Stimulated activated CD8-positive, alpha-beta memory T cell treated with anti-CD3 and anti-CD28 coated beads, Interleukin-15, amount 100 ng/mL, for 4 hours (primary cell): Measurements from ENCODE around the gene INO80E.
A peak's percentile ranks its signal among the peaks of the same experiment; 100 is the strongest.

Source experiments
- DNase-seq, 2 donors: peaks; one replicate each; pipeline ENCODE4 v3.0.0-alpha.2; 2020; ENCODE audit warnings: low read depth in 2 of 2

Gene INO80E

DNA sequence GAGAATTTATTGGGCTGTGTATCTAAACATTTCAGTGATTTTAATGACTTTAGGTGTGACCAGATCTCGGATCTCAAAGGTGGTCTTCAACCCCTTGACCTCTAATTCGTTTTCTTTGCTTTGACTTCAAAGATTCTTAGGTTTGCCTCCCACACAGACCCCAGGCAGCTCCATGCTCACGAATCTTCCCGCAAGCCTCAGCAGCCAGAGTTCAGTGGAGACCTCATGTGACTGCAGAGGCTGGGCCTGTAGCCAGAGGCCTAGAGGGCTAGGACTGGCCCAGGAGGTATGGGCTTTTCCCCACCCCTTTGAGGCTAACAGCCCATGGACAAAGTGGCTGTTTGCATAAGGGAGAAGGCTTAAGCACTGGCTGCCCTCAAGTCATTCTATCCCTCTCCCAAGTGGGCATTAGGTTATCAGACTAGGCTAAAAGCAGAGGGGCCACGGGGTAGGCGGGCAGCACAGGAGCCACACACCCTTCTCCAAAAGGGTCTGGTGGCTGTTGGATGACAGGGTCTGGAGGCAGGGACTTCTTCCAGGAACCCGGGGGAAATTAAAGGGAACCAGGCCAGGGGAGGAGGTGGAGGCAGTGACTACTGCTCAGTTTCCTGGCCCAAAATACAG, 3.6 kb upstream of the INO80E start:
- no peak for DNase-seq

DNA sequence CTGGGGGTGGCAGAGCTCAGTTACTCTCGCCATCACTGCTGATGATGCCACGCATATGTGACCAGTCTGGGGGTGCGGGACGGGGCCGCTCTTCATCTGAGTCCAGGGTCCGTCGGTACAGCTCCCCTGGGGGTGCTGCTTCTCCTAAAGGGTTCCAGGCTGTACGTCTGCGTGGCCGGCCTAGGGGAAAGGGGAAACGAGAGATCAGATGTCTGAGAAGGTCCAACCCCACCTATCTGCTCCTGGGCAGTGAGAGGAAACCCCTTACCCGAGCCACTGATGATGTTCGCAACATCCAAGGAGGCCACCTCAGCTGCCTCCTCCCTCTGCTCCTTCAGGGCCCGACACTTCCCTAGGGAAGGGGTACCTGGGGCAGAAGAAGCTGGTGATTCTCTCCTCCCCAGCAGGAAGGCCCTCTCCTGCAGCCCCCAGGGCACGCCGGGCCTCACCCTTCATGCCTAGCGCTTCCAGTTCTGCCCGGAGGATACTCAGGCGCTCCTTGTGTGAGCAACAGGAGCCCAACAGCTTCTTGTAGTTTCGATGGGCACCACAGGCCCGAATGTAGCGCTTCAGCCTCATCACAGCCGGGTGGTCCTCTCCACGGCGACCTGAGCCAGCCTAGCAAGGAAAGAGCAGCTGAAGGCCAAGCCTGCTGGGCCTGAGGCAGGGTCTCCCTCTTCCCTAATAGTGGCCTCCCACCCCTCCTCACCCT, 2.7 kb upstream of the INO80E start:
- DNase-seq, result no peak

- DNase-seq, result no peak
Measured at GRCh38 chr16:29993903-29994599, 2.0 kb upstream of the INO80E start.

- DNase-seq, result no peak
Measured at GRCh38 chr16:29994600-29995323, 1.3 kb upstream of the INO80E start.

- peak; percentile 65 to 71 for DNase-seq
Measured at GRCh38 chr16:29995324-29995910, 624 bp upstream of the INO80E start, which contains the start of gene HIRIP3. TSS of gene HIRIP3 (minus strand) at chr16:29995617. CDS start at chr16:29995605, 12 bp downstream.

DNA sequence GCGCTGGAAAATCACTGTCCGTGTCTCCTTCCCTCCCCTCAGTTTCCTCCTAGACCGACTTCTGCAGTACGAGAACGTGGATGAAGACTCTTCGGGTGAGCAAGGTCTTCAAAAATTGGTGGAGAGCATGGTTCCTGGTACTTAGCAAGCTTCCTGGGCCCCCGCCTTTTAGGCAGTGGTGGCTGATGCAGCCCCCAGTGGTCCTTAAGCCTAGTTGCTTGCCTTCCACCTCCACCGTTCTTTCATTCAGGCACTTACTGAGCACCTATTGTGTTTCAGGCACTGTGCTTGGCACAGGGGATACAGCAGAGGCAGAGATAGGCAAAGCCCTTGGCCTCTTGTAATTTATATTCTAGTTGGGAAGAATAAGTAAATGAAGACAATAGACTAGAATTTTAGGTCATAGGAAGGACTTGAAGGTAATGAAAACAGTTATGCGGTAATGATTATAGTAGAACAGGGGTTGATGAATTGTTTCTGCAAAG, 767 bp downstream of the INO80E start:
- DNase-seq, result no peak

DNA sequence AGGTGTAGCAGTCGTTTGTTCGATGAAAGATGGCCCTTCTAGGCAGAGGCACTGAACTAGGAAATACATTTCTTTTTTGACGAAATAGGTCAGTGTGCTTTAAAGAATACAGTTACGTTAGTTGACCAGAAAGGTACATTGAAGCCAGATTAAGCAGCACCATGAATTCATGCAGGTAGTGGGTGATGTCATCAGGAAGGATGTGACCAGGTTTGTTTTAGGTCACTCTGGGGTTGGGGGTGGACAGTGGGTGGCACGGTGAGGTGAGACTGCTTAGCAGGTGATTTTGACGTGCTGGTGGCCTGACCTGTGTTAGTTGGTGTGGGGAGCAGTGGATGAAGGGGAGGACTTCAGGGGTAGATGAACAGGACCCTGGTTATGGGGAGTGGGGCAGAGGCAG, 3.6 kb downstream of the INO80E start:
- no peak for DNase-seq

GRCh38 chr16:30000735-30001631, 4.9 kb downstream of the INO80E start:
- no peak for DNase-seq

DNA sequence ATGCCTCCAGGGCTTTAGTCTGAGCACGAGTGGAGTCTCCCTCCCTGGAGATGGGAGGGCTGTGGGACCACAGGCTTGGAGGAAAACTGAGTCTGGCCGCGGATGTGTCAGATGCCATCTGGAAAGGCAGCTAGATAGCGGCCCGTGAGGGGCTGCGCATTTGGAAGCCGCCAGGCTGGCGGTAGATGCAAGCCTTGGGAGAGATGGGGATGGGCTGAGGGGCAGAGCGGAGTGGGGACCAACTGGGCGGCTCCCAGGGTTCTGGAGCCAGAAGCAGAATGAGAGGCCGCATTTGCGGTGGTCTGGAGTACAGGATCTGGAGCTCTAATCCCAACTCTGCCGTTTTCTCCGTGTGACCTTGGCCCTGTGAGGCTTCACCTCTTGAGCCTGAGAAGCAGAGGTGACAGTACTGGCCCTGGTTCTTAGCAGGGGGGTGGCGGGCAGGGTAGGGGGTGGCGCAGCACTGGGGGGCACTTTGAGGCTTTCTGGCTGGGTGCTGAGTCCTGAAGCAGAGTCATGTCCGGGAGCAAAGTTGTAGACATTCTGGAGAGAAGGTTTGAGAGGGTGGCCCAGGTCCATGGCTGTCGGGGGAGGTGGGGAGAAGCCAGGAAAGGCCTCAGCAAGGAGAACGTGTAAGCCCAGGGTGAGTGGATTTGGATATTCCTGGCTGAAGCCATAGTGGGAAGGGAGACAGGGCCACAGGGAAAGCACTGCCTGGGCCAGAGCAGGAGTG, 6.7 kb downstream of the INO80E start:
- DNase-seq, result no peak

DNA sequence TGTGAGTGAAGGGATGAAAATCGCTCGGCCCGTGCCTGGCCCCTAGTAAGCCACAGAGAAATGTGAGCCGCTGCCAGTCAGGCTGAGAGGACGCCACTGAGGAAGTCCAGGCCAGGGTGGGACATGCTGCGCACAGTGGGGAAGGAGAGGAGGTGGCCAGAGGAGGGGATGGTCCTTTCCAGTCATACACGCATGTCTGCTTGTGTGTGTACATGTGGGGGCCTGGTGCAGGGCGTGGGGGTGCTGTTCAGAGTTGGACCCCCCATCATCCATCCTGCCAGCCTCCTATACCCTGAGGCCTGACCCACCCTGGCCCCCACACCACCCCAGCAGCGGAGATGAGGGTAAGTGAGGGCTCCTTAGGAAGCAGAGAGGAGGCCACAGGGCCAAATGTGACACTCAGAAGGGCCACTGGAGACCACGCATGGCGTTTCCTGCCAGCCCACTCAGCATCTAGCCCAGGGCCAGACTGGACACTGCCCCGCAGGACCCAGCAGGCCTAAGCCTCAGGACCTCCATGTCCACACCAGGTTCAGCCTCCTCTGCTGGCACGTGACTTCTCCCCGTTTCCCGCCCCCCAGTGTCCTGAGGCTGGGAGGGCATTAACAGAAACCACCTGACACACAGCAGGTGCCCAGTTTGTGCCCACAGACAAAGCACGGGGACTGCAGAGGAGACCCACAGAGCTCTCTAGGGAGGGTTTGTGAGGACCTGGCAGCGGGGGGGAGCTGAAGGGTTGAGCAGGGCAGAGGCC, 7.8 kb downstream of the INO80E start:
- no peak for DNase-seq

- DNase-seq, result no peak
Measured at GRCh38 chr16:30004424-30004776, 8.4 kb downstream of the INO80E start.

DNA sequence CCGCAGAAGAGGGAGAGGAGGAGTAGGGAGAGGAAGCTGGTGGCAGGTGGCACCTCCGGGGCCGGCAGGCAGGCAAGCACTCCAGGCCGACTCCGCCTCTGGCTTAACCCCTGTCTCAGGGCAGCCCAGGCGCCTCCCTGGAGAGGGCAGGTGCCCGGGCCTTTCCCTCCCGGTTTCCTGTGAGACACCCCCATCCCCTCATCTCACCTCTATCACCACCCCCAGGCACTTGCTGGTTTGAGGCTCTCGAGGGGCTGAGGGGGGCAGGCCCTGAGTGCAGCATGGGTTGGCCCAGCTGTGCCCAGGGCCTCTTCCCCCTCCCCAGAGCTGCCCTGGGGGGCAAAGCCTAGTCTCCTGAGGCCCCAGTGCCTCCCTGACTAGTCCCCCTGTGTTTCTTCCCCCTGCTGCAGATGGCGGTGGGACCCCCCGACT, 8.8 kb downstream of the INO80E start:
- DNase-seq, result no peak

DNA sequence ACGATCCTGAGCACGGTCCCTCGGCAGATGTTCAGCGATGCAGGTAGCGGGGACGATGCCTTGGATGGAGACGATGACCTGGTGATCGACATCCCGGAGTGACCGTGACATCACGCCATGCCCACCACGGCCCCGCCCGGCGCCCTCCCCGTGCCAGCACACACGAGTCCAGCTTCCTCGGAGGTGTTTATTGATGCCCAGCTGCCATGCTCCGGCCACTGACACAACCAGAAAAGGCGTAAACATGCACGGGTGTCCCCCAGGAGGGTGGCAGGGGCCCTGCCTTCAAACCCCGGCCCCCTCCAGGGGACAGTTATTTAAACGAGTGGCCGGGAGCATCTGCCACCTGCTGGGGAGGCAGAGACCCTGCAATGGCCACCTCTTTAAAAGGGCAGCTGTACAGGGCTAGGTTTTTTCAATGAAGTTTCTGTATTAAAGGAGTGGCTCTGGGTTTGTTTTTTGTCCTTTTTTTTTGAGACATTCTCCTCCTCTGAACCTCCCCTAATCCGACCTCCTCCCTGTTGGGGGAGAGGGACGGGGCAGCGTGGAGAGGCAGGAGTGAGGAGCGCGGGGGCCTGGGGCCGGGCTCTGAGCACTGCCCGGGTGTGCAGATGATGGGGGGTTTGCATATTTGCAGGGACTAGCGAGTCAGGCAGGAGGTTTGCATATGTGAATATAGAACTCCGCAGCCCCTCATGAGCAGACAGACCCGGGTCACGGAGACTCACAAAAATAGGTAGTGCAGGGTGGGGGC, 9.5 kb downstream of the INO80E start:
- no peak for DNase-seq

GRCh38 chr16:30006095-30006473, 10.0 kb downstream of the INO80E start:
- no peak for DNase-seq

- DNase-seq, result no peak
Measured at GRCh38 chr16:30006659-30007377, 10.8 kb downstream of the INO80E start.

DNA sequence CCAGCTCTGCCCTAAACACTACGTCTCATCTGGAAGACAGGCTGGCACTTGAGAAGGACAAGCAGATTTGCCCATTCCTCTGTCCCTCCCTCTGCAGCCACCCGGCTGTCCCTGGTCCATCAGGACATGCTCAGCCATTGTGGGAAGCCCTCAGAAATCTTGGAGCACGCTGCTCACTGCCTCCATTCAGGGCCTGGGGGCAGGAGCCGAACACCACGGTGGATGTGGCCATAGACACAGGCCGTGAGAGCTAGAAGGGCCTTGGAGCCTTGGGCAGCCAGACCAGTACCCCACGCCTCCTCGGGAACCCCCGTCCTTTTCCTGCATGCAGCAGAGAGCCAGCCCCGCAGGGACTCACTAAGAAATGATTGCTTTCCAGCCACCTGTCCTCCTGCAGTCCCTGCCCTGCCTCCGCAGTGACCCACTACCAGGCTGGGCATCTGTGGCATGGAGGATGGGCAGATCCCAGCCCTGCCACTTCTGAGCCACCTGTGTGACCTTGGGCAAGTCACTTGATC, 11.4 kb downstream of the INO80E start:
- DNase-seq, result no peak

DNA sequence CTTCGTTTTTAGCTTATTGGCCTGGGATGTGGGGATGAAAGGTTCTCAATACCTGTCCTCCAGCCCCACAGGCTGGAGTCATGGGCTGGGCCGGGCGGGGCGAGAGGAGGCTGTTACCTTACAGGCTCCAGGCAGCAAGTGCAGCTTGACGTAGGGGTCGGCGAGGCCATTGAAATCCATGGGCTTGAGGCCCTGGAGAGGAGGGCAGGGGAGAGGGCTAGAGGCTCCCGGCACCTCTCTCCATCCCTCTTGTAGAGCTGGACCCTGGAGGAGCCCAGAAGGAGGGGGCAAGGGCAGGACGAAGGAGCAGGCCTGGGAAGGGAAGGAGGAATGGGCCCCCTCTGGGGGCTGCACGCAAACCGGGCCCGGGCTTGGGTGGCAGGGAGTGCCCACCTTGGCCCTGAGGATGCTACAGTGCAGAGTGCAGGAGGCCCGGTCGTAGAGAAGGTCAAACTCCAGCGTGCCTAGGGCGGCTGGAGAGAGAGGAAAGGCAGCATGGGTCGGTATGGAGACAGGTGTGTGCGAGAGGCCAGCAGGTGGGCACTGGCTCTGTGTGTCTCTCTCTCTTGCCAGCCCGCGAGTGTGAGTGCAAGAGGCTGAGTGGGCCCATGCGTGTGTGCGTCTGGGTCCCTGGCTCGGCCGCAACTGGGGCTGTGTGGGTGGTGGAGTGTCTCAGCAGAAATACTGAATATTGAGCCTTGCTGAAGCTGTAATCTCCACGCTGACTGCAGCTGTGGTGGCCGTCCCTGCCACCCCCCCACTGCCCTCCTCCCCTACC, 13.2 kb downstream of the INO80E start:
- DNase-seq, result no peak
